Stimulated activated CD8-positive, alpha-beta memory T cell treated with anti-CD3 and anti-CD28 coated beads, Interleukin-15, amount 100 ng/mL, for 1 hour (primary cell): ENCODE results near the gene PTPRM.

Source experiments
- DNase-seq: peaks from one replicate; pipeline ENCODE4 v3.0.0-alpha.2; 2020; ENCODE audit warnings: low read depth

Gene PTPRM

GRCh38 chr18:7567474-7568425 lies 634 bp downstream of the PTPRM start:
- no peak for DNase-seq

GRCh38 chr18:7568426-7568825 lies 1.3 kb downstream of the PTPRM start:
- no peak for DNase-seq

GRCh38 chr18:7571626-7572025 lies 4.5 kb downstream of the PTPRM start:
- DNase-seq, result no peak

- DNase-seq, result no peak
Measured at GRCh38 chr18:7572822-7573221, 5.7 kb downstream of the PTPRM start.

GRCh38 chr18:7575465-7576028 lies 8.4 kb downstream of the PTPRM start:
- DNase-seq, result no peak

- DNase-seq, result no peak
Measured at GRCh38 chr18:7576077-7576476, 9.0 kb downstream of the PTPRM start.

- no peak for DNase-seq
Measured at GRCh38 chr18:7576685-7577084, 9.6 kb downstream of the PTPRM start.

GRCh38 chr18:7577706-7578105 lies 10.6 kb downstream of the PTPRM start:
- DNase-seq, result no peak

GRCh38 chr18:7579176-7579917 lies 12.2 kb downstream of the PTPRM start:
- DNase-seq, result no peak

GRCh38 chr18:7579918-7580542 lies 12.9 kb downstream of the PTPRM start:
- no peak for DNase-seq

GRCh38 chr18:7584646-7585275 lies 17.6 kb downstream of the PTPRM start:
- DNase-seq, result no peak

GRCh38 chr18:7585276-7585670 lies 18.2 kb downstream of the PTPRM start:
- no peak for DNase-seq

GRCh38 chr18:7586379-7586778 lies 19.3 kb downstream of the PTPRM start:
- DNase-seq, result no peak

- DNase-seq, result no peak
Measured at GRCh38 chr18:7590826-7591560, 23.9 kb downstream of the PTPRM start.

- no peak for DNase-seq
Measured at GRCh38 chr18:7592305-7593071, 25.4 kb downstream of the PTPRM start.

- DNase-seq, result no peak
Measured at GRCh38 chr18:7593218-7593819, 26.2 kb downstream of the PTPRM start.

- DNase-seq, result no peak
Measured at GRCh38 chr18:7596147-7596546, 29.0 kb downstream of the PTPRM start.

- DNase-seq, result no peak
Measured at GRCh38 chr18:7597500-7597899, 30.4 kb downstream of the PTPRM start.

- DNase-seq, result no peak
Measured at GRCh38 chr18:7598167-7599047, 31.3 kb downstream of the PTPRM start.
